Fibroblast of the aortic adventitia (primary cell): Measurements from ENCODE around the gene FOXN3. TPM values are rescaled to one million over a fixed set of nuclear protein-coding genes. Genes with fewer than 3 reads are reported as not detected.

Experiments used
- DNase-seq: peaks from one replicate; pipeline ENCODE4 v3.0.0-alpha.2; 2010; ENCODE audit warnings: low read depth
- H3K4me3 ChIP-seq: 2 replicates; pipeline ENCODE4 v1.5.1; 2011; ENCODE audit warnings: low read depth, mild to moderate bottlenecking, control low read depth, low read length, moderate library complexity
- CTCF ChIP-seq: IDR thresholded peaks from 2 replicates; pipeline ENCODE4 v1.5.1; 2011; ENCODE audit warnings: mild to moderate bottlenecking, low read length, control low read depth, inconsistent platforms; ENCODE audit not compliant: insufficient read depth
- total RNA-seq: library from RNA; depleted of rRNA; stranded (reverse); fragments of >200 nt; gene quantifications from 2 replicates; pipeline ENCODE4 v1.2.3, GENCODE V29; 2012; ENCODE audit warnings: low replicate concordance

FOXN3 gene
- total RNA-seq, 1 donor: 35.3 TPM

DNA sequence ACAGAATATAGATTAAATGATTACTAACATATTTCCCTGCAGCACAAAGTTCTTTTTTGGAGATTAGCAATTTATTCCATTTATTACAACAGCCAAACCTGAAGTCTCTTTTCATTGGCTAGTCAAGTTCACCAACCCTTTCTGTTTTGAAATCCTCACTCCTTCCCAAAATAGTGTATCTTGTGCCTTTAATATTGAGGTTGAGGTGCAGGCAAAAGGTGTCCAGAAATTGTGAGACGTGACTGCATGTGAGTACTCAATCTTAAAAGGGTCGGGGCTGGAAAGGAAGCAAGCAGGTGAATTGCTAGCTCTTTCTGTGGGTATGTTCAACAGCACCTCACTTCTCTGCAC, 11.1 kb upstream of the FOXN3 start:
- no peak overlapping the region for H3K4me3 ChIP-seq
- no peak for TF ChIP-seq CTCF
- DNase-seq: no peak

GRCh38 chr14:89427426-89428172, 10.6 kb upstream of the FOXN3 start:
- no peak overlapping the region for H3K4me3 ChIP-seq
- no peak for TF ChIP-seq CTCF
- peak; percentile 57 for DNase-seq

DNA sequence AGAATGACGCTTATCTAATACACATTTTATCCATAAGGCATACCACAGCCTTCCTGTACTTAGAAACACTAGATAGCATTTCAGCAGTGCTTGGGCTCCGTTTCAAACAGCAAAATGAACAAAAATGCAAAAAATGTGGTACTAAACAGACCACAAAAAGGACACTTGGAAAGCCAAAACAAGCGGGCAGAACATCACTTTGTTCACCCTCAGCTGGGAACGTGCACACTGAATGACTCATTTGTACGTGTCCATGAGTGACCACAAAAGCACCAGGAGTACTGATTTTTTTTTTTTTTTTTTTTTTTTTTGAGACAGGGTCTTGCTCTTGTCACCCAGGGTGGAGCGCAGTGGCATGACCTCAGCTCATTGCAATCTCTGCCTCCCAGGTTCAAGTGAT, 8.9 kb upstream of the FOXN3 start:
- DNase-seq: peak; percentile 98
- no peak for TF ChIP-seq CTCF
- H3K4me3 ChIP-seq: no peak overlapping the region

DNA sequence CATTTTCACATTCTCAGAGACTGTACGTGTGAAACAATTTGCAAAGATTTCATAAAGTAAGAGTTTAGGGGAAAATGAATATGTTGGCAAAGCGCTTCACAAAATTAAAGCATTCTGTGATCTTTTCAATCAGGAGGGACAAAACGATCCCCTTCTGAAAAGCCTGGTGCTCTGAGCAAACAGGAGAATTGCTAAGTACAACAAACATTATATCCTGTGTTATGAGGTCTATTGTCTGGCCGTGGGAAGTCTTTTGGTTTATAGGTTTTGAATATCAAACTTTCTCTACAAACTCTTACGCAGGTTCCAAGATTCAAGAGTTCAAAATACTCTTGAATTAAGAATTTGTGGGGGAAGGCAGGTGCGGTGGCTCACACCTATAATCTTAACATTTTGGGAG, 7.2 kb upstream of the FOXN3 start:
- TF ChIP-seq CTCF: no peak
- no peak overlapping the region for H3K4me3 ChIP-seq
- DNase-seq: no peak

GRCh38 chr14:89422952-89423345, 5.9 kb upstream of the FOXN3 start:
- no peak for DNase-seq

GRCh38 chr14:89422181-89422951, 5.3 kb upstream of the FOXN3 start:
- H3K4me3 ChIP-seq: no peak overlapping the region
- no peak for TF ChIP-seq CTCF
- DNase-seq: peak; percentile 57

More at GRCh38 chr14:89422952-89423345, 5.9 kb upstream of the FOXN3 start:
- H3K4me3 ChIP-seq: no peak overlapping the region
- no peak for TF ChIP-seq CTCF
